Fibroblast of mammary gland (primary cell): ENCODE results near the gene PUS1.
"Not testable (repeated sequence)": the region's sequence is repeated elsewhere in the genome, so short reads cannot be mapped to it uniquely, and the experiment has no call there.

Experiments
- DNase-seq: peaks from one replicate; pipeline ENCODE4 v3.0.0-alpha.2; 2010; ENCODE audit warnings: low read depth
- H3K4me3 ChIP-seq: 2 replicates; pipeline ENCODE4 v1.5.1; 2011; ENCODE audit warnings: low read depth, mild to moderate bottlenecking, low read length, moderate library complexity; ENCODE audit not compliant: control insufficient read depth
- TF ChIP-seq, protein P1 (sequence below): conservative IDR thresholded peaks from 2 replicates; pipeline ENCODE4 v1.5.1; 2011; ENCODE audit warnings: low read depth, low read length, inconsistent platforms; ENCODE audit not compliant: control insufficient read depth, insufficient read depth

PUS1 gene

DNA sequence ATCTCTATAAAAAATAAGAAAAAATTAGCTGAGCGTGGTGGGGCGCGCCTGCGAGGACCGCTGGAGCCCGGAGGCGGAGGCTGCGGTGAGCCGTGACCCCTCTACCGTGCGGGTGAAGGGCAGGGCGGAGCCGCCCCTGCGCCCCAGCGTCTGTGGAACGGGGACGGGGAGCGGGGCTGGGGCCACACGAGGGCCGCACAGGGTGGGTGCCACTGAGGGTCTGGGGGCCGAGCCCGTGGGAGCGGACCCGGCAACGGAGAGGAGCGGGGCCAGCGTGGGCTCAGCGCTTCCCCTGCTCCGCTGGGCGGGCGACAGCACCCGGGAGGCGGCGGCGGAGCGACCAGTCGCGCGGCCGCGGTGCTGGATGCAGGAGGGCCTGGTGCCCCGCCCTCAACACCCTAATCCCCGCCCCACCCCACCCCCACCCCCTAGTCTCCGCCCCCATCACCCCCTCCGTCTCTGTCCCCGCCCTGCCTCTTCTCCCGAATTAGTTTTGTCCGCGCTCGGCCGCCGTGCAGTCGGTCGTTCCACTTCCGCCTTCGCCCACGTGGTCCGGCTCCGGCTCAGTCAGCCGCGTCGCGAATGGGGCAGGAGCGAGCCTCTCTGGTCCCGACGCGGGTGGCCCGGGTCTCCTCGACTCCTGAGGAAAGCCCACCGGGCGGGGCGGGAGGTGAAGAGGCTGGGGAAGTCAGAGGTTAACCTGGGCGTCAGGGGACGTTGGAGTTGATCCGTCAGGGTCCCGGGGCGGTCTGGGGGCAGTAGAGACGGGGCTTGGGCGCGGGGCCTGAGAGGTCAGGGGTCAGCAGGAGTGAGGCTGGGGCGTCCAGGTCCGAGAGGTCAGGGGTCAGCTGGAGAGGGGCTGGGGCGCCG, at the start of gene PUS1:
Gene PUS1, plus strand, starts transcription at position 566 of the 870 bp plus-strand sequence. CDS start 447 bp downstream, outside the sequence.
- peak within 1 kb of the TSS; percentile 89 for H3K4me3 ChIP-seq
- TF ChIP-seq, protein P1, sequence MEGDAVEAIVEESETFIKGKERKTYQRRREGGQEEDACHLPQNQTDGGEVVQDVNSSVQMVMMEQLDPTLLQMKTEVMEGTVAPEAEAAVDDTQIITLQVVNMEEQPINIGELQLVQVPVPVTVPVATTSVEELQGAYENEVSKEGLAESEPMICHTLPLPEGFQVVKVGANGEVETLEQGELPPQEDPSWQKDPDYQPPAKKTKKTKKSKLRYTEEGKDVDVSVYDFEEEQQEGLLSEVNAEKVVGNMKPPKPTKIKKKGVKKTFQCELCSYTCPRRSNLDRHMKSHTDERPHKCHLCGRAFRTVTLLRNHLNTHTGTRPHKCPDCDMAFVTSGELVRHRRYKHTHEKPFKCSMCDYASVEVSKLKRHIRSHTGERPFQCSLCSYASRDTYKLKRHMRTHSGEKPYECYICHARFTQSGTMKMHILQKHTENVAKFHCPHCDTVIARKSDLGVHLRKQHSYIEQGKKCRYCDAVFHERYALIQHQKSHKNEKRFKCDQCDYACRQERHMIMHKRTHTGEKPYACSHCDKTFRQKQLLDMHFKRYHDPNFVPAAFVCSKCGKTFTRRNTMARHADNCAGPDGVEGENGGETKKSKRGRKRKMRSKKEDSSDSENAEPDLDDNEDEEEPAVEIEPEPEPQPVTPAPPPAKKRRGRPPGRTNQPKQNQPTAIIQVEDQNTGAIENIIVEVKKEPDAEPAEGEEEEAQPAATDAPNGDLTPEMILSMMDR: no peak
- DNase-seq: peak; percentile 91

GRCh38 chr12:131882804-131883520, 46.1 kb upstream of the PUS1 start:
- TF ChIP-seq, protein P1: no peak
- DNase-seq: no peak
- H3K4me3 ChIP-seq: no peak overlapping the region

GRCh38 chr12:131883521-131883900, 45.6 kb upstream of the PUS1 start:
- TF ChIP-seq, protein P1: no peak
- no peak overlapping the region for H3K4me3 ChIP-seq
- no peak for DNase-seq

GRCh38 chr12:131885076-131885475, 44.0 kb upstream of the PUS1 start:
- not testable (repeated sequence) for H3K4me3 ChIP-seq, DNase-seq

DNA sequence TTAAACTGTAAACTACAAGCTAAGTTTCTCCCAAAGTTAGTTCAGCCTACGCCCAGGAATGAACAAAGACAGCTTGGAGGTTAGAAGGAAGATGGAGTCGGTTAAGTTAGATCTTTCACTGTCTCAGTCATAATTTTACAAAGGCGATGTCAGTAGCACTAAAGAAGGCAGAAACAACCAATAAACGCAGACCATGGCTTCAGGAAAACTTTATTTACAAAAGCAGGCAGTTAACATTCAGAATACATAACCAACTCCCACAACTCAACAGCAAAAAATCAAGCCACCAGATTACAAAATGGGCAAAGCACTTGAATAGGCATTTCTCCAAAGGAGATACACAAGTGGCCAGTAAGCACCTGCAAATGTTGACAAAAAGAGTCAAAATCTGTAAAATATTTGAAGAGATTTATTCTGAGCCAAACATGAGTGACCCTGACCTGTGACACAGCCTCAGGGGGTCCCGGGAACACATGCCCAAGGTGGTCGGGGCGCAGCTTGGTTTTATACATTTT, 43.5 kb upstream of the PUS1 start:
- DNase-seq: no peak
- no peak overlapping the region for H3K4me3 ChIP-seq
- TF ChIP-seq, protein P1: no peak

- DNase-seq, H3K4me3 ChIP-seq: not testable (repeated sequence)
Observed at GRCh38 chr12:131891722-131892121, 37.4 kb upstream of the PUS1 start.

- no peak for DNase-seq
- TF ChIP-seq, protein P1: no peak
- H3K4me3 ChIP-seq: no peak overlapping the region
Observed at GRCh38 chr12:131892711-131893604, 36.1 kb upstream of the PUS1 start.
